Measurements from ENCODE around the gene CTSD. TPM values are rescaled to one million over a fixed set of nuclear protein-coding genes. Genes with fewer than 3 reads are reported as not detected.
"Not testable (repeated sequence)": the region's sequence is repeated elsewhere in the genome, so short reads cannot be mapped to it uniquely, and the experiment has no call there.

The CTSD gene
- total RNA-seq, 1 donor from 2014 or later, result 986 TPM

GRCh38 chr11:1772270-1773130 is 8.8 kb upstream of the CTSD start:
- ATAC-seq (ENCODE audit: poor library complexity), result peak; percentile 83

GRCh38 chr11:1771700-1772099 is 8.0 kb upstream of the CTSD start:
- peak; percentile 55 for DNase-seq
- intact Hi-C loops (cut with DNase I), result no loop called here
- ATAC-seq (ENCODE audit: poor library complexity), result peak; percentile 39

More at GRCh38 chr11:1772270-1773130, 8.8 kb upstream of the CTSD start:
- DNase-seq, result peak; percentile 65
- intact Hi-C loops (cut with DNase I), result no loop called here

GRCh38 chr11:1771273-1771672 is 7.5 kb upstream of the CTSD start:
- DNase-seq (no peak), ATAC-seq (ENCODE audit: poor library complexity) (no peak)
- intact Hi-C loops (cut with DNase I), result no loop called here

- ATAC-seq (ENCODE audit: poor library complexity) (no peak), DNase-seq (peak; percentile 43)
- intact Hi-C loops (cut with DNase I), result no loop called here
Observed at GRCh38 chr11:1770528-1770927, 6.8 kb upstream of the CTSD start.

- intact Hi-C loops (cut with DNase I), result no loop called here
- no peak for DNase-seq
- no peak for ATAC-seq (ENCODE audit: poor library complexity)
Observed at GRCh38 chr11:1770061-1770460, 6.3 kb upstream of the CTSD start.

- DNase-seq; ATAC-seq (ENCODE audit: poor library complexity); intact Hi-C loops (cut with DNase I): not testable (repeated sequence)
Observed at GRCh38 chr11:1769304-1769936, 5.7 kb upstream of the CTSD start.

- DNase-seq (no peak), ATAC-seq (ENCODE audit: poor library complexity) (no peak)
- intact Hi-C loops (cut with DNase I), result no loop called here
Observed at GRCh38 chr11:1768141-1768469, 4.4 kb upstream of the CTSD start.

GRCh38 chr11:1767399-1768140 is 3.8 kb upstream of the CTSD start:
- peak; percentile 34 for DNase-seq
- intact Hi-C loops (cut with DNase I), result no loop called here
- ATAC-seq (ENCODE audit: poor library complexity), result no peak

- intact Hi-C loops (cut with DNase I), result no loop called here
- DNase-seq (peak; percentile 29), ATAC-seq (ENCODE audit: poor library complexity) (no peak)
Observed at GRCh38 chr11:1766719-1767398, 3.1 kb upstream of the CTSD start.

- DNase-seq, result peak; percentile 37
- intact Hi-C loops (cut with DNase I), result no loop called here
- no peak for ATAC-seq (ENCODE audit: poor library complexity)
Observed at GRCh38 chr11:1765871-1766718, 2.4 kb upstream of the CTSD start.

GRCh38 chr11:1763336-1763795 is 361 bp downstream of the CTSD start:
- ATAC-seq (ENCODE audit: poor library complexity) (no peak), DNase-seq (no peak)
- intact Hi-C loops (cut with DNase I), result no loop called here

- DNase-seq (no peak), ATAC-seq (ENCODE audit: poor library complexity) (peak; percentile 16)
- intact Hi-C loops (cut with DNase I), result no loop called here
Observed at GRCh38 chr11:1762537-1763302, 1.0 kb downstream of the CTSD start.

GRCh38 chr11:1761857-1762536 is 1.7 kb downstream of the CTSD start:
- peak; percentile 41 for DNase-seq
- no peak for ATAC-seq (ENCODE audit: poor library complexity)
- intact Hi-C loops (cut with DNase I), result no loop called here

- ATAC-seq (ENCODE audit: poor library complexity), result no peak
- intact Hi-C loops (cut with DNase I), result no loop called here
- peak; percentile 46 for DNase-seq
Observed at GRCh38 chr11:1761110-1761856, 2.4 kb downstream of the CTSD start.

- DNase-seq (peak; percentile 94), ATAC-seq (ENCODE audit: poor library complexity) (peak; percentile 56)
- intact Hi-C loops (cut with DNase I), result no loop called here
Observed at GRCh38 chr11:1760351-1761109, 3.2 kb downstream of the CTSD start.

- ATAC-seq (ENCODE audit: poor library complexity) (no peak), DNase-seq (no peak)
- intact Hi-C loops (cut with DNase I), result no loop called here
Observed at GRCh38 chr11:1759851-1760220, 3.9 kb downstream of the CTSD start.
